Karpas-422 (cell line): ENCODE data around the gene EFCAB14. TPM values are rescaled to one million over a fixed set of nuclear protein-coding genes. Genes with fewer than 3 reads are reported as not detected.

Source experiments
- DNase-seq: peaks from one replicate; pipeline ENCODE4 v3.0.0-alpha.2; 2015
- H2AFZ ChIP-seq: fragments of 200-600 bp; sonication (generic); 2 replicates; pipeline ENCODE4 v1.6.1; 2014; ENCODE audit warnings: antibody characterized with exemption, low read length, mixed read lengths
- H3K27ac ChIP-seq: fragments of 200-600 bp; sonication (generic); 2 replicates; pipeline ENCODE4 v1.5.1; 2014; ENCODE audit warnings: mild to moderate bottlenecking, low read length, moderate library complexity
- H3K27me3 ChIP-seq: fragments of 200-600 bp; sonication (generic); 2 replicates; pipeline ENCODE4 v1.6.1; 2014; ENCODE audit warnings: low read length, mixed read lengths
- H3K36me3 ChIP-seq: fragments of 200-600 bp; sonication (generic); 2 replicates; pipeline ENCODE4 v1.6.1; 2014; ENCODE audit warnings: low read length, mixed read lengths; ENCODE audit not compliant: insufficient read depth
- H3K4me1 ChIP-seq: fragments of 200-600 bp; sonication (generic); 2 replicates; pipeline ENCODE4 v1.6.1; 2014; ENCODE audit warnings: mild to moderate bottlenecking, low read length, mixed read lengths
- H3K4me2 ChIP-seq: fragments of 200-600 bp; sonication (generic); 2 replicates; pipeline ENCODE4 v1.6.1; 2014; ENCODE audit warnings: low read length, low read depth, mild to moderate bottlenecking; ENCODE audit not compliant: poor library complexity, severe bottlenecking
- H3K4me3 ChIP-seq: fragments of 200-600 bp; sonication (generic); 2 replicates; pipeline ENCODE4 v1.5.1; 2014; ENCODE audit warnings: mild to moderate bottlenecking, antibody characterized with exemption, low read length, mixed read lengths
- H3K79me2 ChIP-seq: fragments of 200-600 bp; sonication (generic); 2 replicates; pipeline ENCODE4 v1.6.1; 2014; ENCODE audit warnings: mild to moderate bottlenecking, low read length, mixed read lengths
- H3K9ac ChIP-seq: fragments of 200-600 bp; sonication (generic); 2 replicates; pipeline ENCODE4 v1.6.0; 2014; ENCODE audit warnings: low read length
- H3K9me2 ChIP-seq: fragments of 200-600 bp; sonication (generic), shearing (Covaris generic); replicated peaks from 2 replicates; pipeline ENCODE4 v1.6.0; 2014; ENCODE audit warnings: mild to moderate bottlenecking, low read length, moderate library complexity; ENCODE audit not compliant: insufficient read depth
- H3K9me3 ChIP-seq: fragments of 300-700, 200-600 bp; sonication (generic); 2 replicates; pipeline ENCODE4 v1.6.1; 2014; ENCODE audit warnings: low read length, mixed read lengths
- H4K20me1 ChIP-seq: fragments of 200-600 bp; sonication (generic); 2 replicates; pipeline ENCODE4 v1.6.1; 2014; ENCODE audit warnings: mild to moderate bottlenecking, antibody characterized with exemption, low read length, low read depth; ENCODE audit not compliant: insufficient read depth
- total RNA-seq: library from RNA; depleted of rRNA; stranded (reverse); fragments of >200 nt; shearing (Covaris generic); gene quantifications from 2 replicates; pipeline ENCODE4 v1.2.3, GENCODE V29; 2014; ENCODE audit warnings: low replicate concordance; rRNA removed

EFCAB14 gene
- total RNA-seq = 55.5 and 75.0 TPM in 2 replicates

- Histone ChIP-seq H3K4me2 (peak within 1 kb of the TSS; percentile 92), H3K79me2 (peaks cover 46% of the 10 kb centered on the region), H3K4me3 (peak within 1 kb of the TSS; percentile 92), H3K27me3 (no peaks in the 10 kb centered on the region), H3K4me1 (peaks cover 27% of the 10 kb centered on the region), H4K20me1 (peaks cover 17% of the 10 kb centered on the region; the same call in 1 of the 2 replicates), H3K36me3 (peaks cover 17% of the 10 kb centered on the region; the same call in 1 of the 2 replicates), H3K9ac (peak within 1 kb of the TSS; percentile 94), H2AFZ (peak within 1 kb of the TSS; percentile 90), H3K9me3 (no peaks in the 10 kb centered on the region), H3K9me2 (no peaks in the 10 kb centered on the region), H3K27ac (peak within 1 kb of the TSS; percentile 5; the same call in 1 of the 2 replicates)
- peak; percentile 99 for DNase-seq
Observed at GRCh38 chr1:46718727-46719622, at the start of gene EFCAB14. EFCAB14 (minus strand) TSS chr1:46719114; CDS start chr1:46718087, 1,027 bp downstream.

- no peak overlapping the region for H2AFZ ChIP-seq
- no peak overlapping the region for H3K9ac ChIP-seq
- H3K4me1 ChIP-seq = no peaks in the 10 kb centered on the region
- H3K9me3 ChIP-seq = peaks cover 10% of the 10 kb centered on the region
- no peak overlapping the region for H3K4me3 ChIP-seq
- no peak for DNase-seq
- H3K27me3 ChIP-seq = no peaks in the 10 kb centered on the region; the same call in 1 of the 2 replicates
- no peak overlapping the region for H3K27ac ChIP-seq
- H3K4me2 ChIP-seq = no peak overlapping the region
- H3K36me3 ChIP-seq = no peaks in the 10 kb centered on the region
- no peaks in the 10 kb centered on the region; the same call in 1 of the 2 replicates for H3K9me2 ChIP-seq
- H4K20me1 ChIP-seq = no peaks in the 10 kb centered on the region
- H3K79me2 ChIP-seq = no peaks in the 10 kb centered on the region
Observed at GRCh38 chr1:46768445-46768844, 49.5 kb upstream of the EFCAB14 start.

GRCh38 chr1:46767649-46768282 lies 48.9 kb upstream of the EFCAB14 start:
- Histone ChIP-seq H3K36me3 (no peaks in the 10 kb centered on the region), H3K27me3 (no peaks in the 10 kb centered on the region; the same call in 1 of the 2 replicates), H4K20me1 (no peaks in the 10 kb centered on the region), H3K4me3 (no peak overlapping the region), H3K9me2 (no peaks in the 10 kb centered on the region; the same call in 1 of the 2 replicates), H3K9me3 (peaks cover 10% of the 10 kb centered on the region), H3K4me1 (no peaks in the 10 kb centered on the region), H3K79me2 (no peaks in the 10 kb centered on the region), H3K4me2 (no peak overlapping the region), H3K27ac (no peak overlapping the region), H3K9ac (no peak overlapping the region), H2AFZ (no peak overlapping the region)
- no peak for DNase-seq

- no peaks in the 10 kb centered on the region for H3K4me1 ChIP-seq
- no peaks in the 10 kb centered on the region for H3K79me2 ChIP-seq
- no peaks in the 10 kb centered on the region for H3K36me3 ChIP-seq
- H3K4me2 ChIP-seq = no peak overlapping the region
- H3K27ac ChIP-seq = no peak overlapping the region
- H3K9ac ChIP-seq = no peak overlapping the region
- no peak overlapping the region for H3K4me3 ChIP-seq
- H3K27me3 ChIP-seq = no peaks in the 10 kb centered on the region
- H3K9me3 ChIP-seq = no peaks in the 10 kb centered on the region; the same call in 1 of the 2 replicates
- DNase-seq = no peak
- no peaks in the 10 kb centered on the region for H4K20me1 ChIP-seq
- no peak overlapping the region for H2AFZ ChIP-seq
- no peaks in the 10 kb centered on the region for H3K9me2 ChIP-seq
Observed at GRCh38 chr1:46764402-46764801, 45.5 kb upstream of the EFCAB14 start.

GRCh38 chr1:46761740-46762139 lies 42.8 kb upstream of the EFCAB14 start:
- no peaks in the 10 kb centered on the region for H3K9me2 ChIP-seq

GRCh38 chr1:46760558-46761166 lies 41.7 kb upstream of the EFCAB14 start:
- Histone ChIP-seq H3K36me3 (no peaks in the 10 kb centered on the region), H3K79me2 (no peaks in the 10 kb centered on the region), H3K4me3 (no peak overlapping the region), H3K27me3 (no peaks in the 10 kb centered on the region), H3K4me2 (no peak overlapping the region), H3K9ac (no peak overlapping the region), H3K27ac (no peak overlapping the region), H3K9me2 (no peaks in the 10 kb centered on the region), H4K20me1 (no peaks in the 10 kb centered on the region), H3K9me3 (no peaks in the 10 kb centered on the region), H2AFZ (no peak overlapping the region), H3K4me1 (no peaks in the 10 kb centered on the region)
- DNase-seq = no peak

More at GRCh38 chr1:46761740-46762139, 42.8 kb upstream of the EFCAB14 start:
- Histone ChIP-seq H4K20me1 (no peaks in the 10 kb centered on the region), H3K79me2 (no peaks in the 10 kb centered on the region), H3K9ac (no peak overlapping the region), H3K4me3 (no peak overlapping the region), H3K27me3 (no peaks in the 10 kb centered on the region), H2AFZ (no peak overlapping the region), H3K9me3 (no peaks in the 10 kb centered on the region), H3K36me3 (no peaks in the 10 kb centered on the region), H3K27ac (no peak overlapping the region), H3K4me2 (no peak overlapping the region), H3K4me1 (no peaks in the 10 kb centered on the region)
- no peak for DNase-seq

GRCh38 chr1:46757956-46758528 lies 39.1 kb upstream of the EFCAB14 start:
- Histone ChIP-seq H3K4me1 (no peaks in the 10 kb centered on the region), H4K20me1 (no peaks in the 10 kb centered on the region), H3K4me3 (no peak overlapping the region), H2AFZ (no peak overlapping the region), H3K9ac (no peak overlapping the region), H3K27me3 (no peaks in the 10 kb centered on the region), H3K27ac (no peak overlapping the region), H3K4me2 (no peak overlapping the region), H3K9me3 (no peaks in the 10 kb centered on the region), H3K36me3 (no peaks in the 10 kb centered on the region), H3K79me2 (no peaks in the 10 kb centered on the region), H3K9me2 (no peaks in the 10 kb centered on the region)
- DNase-seq = no peak
